Measurements from ENCODE around the gene SLC16A9.
"Not testable (repeated sequence)": the region's sequence is repeated elsewhere in the genome, so short reads cannot be mapped to it uniquely, and the experiment has no call there.

The SLC16A9 gene

GRCh38 chr10:59709395-59710125, at the start of gene SLC16A9:
SLC16A9 (minus strand) TSS chr10:59709850; CDS start chr10:59684291, 25,559 bp downstream.
- no peak for DNase-seq (ENCODE audit: low spot score)

DNA sequence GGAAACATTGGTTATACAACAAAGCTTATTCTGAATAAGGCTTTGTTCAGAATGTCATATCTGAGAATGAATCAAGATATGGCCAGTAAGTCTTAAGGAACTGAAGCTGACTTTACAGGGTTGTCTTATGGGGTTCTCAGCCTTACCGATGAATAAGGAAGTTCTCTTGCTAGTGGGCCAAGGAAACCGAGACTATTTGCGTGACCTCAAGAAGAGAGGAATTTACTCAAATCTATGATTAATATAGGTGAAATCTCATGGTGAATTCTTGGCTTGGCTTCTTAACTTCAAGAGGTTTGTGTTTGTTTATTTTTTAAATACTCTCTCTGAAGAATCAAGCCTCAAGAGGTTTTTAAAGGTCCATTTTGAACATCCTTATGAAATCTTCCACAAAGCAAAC, 48.3 kb upstream of the SLC16A9 start:
- DNase-seq (ENCODE audit: low spot score), result no peak

- no peak for DNase-seq (ENCODE audit: low spot score)
Measured at GRCh38 chr10:59754951-59755350, 45.3 kb upstream of the SLC16A9 start.

GRCh38 chr10:59753267-59753666, 43.6 kb upstream of the SLC16A9 start, which contains the start of gene MRLN:
MRLN (minus strand) TSS chr10:59753455.
- DNase-seq (ENCODE audit: low spot score), result no peak

GRCh38 chr10:59752278-59752940, 42.8 kb upstream of the SLC16A9 start:
- no peak for DNase-seq (ENCODE audit: low spot score)

GRCh38 chr10:59750155-59750945, 40.7 kb upstream of the SLC16A9 start:
- DNase-seq (ENCODE audit: low spot score), result no peak

GRCh38 chr10:59748834-59749233, 39.2 kb upstream of the SLC16A9 start:
- DNase-seq (ENCODE audit: low spot score), result no peak

DNA sequence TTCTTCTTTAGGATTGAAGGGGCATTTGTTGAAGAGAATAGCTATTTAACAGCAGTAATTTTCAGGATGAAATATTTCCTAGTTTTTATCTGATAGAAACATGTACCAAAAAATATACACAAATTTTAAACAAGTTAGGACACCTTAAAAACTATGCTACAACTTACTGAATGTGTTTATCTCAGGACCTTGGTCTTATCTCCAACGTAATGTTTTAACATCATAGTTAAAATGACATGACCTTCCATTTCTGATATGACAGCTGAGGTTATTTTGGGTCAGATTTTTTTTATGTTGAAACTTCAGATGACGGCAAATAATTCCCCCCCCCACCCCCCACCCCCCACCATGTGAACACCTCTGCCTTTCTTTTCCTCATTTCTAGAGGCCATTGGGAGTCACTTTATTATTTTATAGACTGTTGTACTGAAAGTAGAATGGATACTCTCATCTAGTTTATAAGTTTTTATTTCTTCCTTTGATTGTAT, 35.6 kb upstream of the SLC16A9 start:
- DNase-seq (ENCODE audit: low spot score), result no peak

DNA sequence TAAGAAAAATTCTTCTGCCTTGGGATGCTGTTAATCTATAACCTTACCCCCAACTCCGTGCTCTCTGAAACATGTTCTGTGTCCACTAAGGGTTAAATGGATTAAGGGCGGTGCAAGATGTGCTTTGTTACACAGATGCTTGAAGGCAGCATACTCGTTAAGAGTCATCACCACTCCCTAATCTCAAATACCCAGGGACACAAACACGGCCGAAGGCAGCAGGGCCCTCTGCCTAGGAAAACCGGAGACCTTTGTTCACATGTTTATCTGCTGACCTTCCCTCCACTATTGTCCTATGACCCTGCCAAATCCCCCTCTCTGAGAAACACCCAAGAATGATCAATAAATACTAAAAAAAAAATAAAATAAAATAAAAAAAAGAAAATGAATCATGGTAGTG, 35.1 kb upstream of the SLC16A9 start:
- not testable (repeated sequence) for DNase-seq (ENCODE audit: low spot score)

- not testable (repeated sequence) for DNase-seq (ENCODE audit: low spot score)
Measured at GRCh38 chr10:59744156-59744555, 34.5 kb upstream of the SLC16A9 start.

DNA sequence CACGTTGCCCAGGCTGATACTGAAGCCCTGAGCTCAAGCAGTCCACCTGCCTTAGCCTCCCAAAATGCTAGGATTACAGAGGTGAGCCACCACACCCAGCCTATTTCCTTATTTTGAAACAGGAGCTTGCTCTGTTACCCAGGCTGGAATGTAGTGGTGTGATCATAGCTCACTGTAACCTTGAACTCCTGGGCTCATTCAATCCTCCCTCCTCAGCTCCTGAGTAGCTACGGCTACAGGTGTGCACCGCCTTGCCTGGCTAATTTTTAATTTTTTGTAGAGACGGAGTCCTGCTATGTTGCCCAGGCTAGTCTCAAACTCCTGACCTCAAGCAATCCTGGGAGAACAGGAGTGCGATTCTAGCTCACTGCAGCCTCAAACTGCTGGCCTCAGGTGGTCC, 31.9 kb upstream of the SLC16A9 start:
- DNase-seq (ENCODE audit: low spot score), result no peak

DNA sequence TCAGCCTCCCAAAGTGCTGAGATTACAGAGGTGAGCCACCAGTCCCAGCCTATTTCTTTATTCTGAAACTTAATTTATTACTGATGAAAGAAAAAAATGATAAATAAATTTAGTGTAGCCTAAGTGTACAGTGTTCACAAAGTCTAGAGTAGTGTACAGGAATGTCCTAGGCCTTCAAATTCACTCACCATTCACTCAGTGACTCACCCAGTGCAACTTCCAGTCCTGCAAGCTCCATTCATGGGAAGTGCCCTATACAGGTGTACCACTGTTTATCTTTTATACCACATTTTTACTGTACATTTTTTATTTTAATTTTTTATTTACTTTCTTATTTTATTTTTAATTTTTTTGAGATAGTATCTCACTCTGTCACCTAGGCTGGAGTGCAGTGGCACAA, 31.4 kb upstream of the SLC16A9 start:
- no peak for DNase-seq (ENCODE audit: low spot score)

DNA sequence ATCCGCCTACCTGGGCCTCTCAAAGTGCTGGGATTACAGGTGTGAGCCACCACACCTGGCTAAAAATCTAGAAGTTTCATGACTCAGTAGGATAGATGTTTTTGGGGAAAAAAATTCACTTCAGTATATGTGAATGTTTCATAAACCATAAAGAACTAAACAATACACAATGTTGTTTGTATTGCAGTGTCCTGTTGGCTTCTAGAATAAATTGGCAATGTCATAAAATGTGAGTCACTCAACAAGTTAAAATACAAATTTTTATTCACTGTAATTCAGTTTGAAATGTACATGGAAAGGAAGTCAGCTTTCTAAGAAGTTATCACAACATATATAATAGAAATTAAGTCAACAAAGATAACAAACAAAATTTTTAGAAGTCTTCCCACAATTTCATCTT, 27.1 kb upstream of the SLC16A9 start:
- DNase-seq (ENCODE audit: low spot score), result no peak

DNA sequence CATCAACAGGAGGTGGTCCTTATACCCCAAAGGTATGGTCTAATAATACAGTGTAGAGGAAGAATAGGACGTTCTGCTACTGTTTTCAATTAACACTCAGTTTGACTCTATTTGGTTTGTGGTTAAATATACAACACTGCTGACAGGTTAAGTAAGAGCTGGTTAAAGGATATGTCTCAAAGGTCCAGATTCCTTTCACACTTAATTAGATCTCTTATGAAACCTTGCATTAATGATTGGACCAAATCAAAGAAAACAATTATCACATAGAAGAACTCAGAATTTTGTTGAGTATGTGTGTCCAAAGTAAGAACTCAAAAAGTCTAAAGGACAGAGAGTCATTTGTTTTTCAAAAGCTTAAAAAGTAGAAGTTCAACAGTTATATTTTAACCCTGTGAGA, 25.6 kb upstream of the SLC16A9 start:
- no peak for DNase-seq (ENCODE audit: low spot score)

- DNase-seq (ENCODE audit: low spot score), result no peak
Measured at GRCh38 chr10:59734014-59734462, 24.4 kb upstream of the SLC16A9 start.

GRCh38 chr10:59733321-59734013, 23.8 kb upstream of the SLC16A9 start:
- not testable (repeated sequence) for DNase-seq (ENCODE audit: low spot score)

GRCh38 chr10:59732849-59733248, 23.2 kb upstream of the SLC16A9 start:
- not testable (repeated sequence) for DNase-seq (ENCODE audit: low spot score)

- DNase-seq (ENCODE audit: low spot score), result not testable (repeated sequence)
Measured at GRCh38 chr10:59729167-59729566, 19.5 kb upstream of the SLC16A9 start.

DNA sequence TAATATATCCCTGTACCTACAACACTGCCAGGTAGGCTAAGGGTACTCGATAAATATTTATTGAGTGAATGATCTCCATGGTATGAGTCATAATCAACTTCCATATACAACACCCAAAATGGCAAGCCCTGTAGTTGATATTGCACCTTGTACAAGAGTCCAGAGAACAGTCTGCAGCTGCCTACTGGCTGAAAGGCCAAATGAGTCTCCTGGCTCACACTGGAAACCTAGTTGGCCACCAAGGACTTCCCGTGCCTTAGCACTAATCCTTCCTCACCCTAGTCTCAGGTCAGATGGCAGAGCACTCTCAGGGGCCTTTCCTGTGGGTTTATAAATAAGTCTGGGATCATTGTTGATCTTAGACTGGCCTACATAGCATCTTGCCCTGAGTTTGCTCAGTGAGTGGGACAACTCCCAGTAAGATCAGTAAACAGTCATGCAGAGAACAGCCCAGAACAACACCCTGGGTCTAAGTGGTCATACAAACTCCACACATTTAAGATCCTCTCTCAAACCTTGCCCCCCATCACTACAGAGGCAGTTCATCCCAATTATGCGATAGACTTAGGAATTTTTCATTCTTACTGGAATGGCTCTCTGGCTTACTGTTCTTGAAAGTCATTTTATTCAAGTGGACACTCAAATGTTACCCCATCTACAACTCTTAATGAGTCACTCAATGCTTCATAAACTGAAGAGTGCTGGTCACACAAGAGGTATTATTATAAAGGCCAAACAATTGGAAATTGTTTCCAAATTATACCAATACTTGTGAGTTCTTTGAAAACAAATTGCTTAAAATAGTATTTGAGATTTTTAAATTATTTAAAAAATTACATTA, 14.7 kb upstream of the SLC16A9 start:
- no peak for DNase-seq (ENCODE audit: low spot score)

- no peak for DNase-seq (ENCODE audit: low spot score)
Measured at GRCh38 chr10:59720377-59720776, 10.7 kb upstream of the SLC16A9 start.

GRCh38 chr10:59719374-59719773, 9.7 kb upstream of the SLC16A9 start:
- no peak for DNase-seq (ENCODE audit: low spot score)

Measured in COLO829 (cell line).